ENCODE measurements around the gene TIAM1.

Gene TIAM1

DNA sequence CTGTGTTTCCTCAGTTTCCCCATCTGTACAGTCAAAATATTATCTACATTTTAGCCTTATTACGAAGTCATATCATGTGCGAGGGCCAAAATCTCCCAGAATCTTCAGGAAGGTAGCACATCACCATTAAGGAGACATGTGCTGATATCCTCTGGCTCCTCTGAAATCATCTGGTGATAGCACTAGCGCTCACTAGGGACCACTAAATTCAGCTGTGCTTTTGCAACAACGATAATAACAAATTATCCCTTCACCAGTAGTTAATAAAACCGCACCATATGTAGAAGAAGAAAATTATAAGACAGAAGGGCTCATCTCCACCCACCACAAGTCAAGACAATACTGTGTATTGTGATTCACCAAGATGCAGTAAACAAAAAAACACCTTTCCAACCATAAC, 53.3 kb downstream of the TIAM1 start:
- no peak for DNase-seq

- DNase-seq = no peak
Observed at GRCh38 chr21:31289702-31290101, 54.4 kb downstream of the TIAM1 start.

DNA sequence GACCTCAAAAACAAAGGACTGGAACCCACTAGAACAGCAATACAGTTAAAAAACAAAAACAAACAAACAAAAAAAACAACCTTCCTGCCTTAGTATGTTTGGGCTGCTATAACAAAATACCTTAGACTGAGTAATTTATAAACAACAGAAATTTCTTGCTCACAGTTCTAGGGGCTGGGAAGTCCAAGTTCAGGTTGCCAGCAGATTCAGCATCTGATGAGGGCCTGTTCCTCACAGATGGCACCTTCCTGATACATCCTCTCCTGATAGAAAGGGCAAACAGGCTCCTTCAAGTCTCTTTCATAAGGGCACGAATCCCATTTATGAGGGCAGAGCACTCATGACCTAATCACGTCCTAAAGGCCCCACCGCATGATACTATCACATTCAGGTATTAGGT, 55.9 kb downstream of the TIAM1 start:
- DNase-seq = no peak

DNA sequence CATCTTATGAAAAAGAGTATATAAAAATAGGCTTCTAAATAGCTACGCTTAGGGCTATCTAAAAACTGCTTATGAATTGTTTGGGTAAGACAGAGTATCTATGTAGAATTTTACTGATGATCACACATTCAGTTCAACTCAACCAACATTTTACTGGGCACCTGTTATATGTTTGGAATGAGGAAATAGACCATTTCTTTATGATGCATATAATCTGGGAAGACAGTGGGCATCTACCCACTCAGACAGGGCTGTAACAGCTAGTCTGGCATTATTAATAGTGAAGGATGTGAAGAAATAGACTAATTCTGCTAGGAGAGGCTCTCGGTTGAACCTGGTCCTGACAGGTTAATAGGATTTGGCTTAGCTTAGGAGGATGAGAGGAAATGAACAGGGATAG, 56.9 kb downstream of the TIAM1 start:
- DNase-seq = no peak

DNA sequence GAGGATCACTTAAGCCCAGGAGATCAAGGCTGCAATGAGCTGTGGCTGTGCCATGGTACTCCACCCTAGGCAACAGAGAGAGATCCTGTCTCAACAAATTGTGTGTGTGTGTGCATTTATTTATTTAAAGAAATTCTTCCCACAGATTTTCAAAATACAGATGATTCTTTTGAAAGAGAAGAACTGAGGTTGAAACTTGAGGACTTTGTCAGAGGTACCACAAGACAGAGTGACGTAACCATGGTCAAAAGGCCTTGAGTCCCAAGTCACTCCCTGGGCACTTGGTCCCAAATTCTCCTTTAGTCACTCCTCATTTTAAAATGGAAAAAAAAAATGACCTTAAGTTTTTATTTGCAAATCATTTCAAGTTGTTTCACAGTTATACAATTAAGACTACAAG, 57.4 kb downstream of the TIAM1 start:
- no peak for DNase-seq

DNA sequence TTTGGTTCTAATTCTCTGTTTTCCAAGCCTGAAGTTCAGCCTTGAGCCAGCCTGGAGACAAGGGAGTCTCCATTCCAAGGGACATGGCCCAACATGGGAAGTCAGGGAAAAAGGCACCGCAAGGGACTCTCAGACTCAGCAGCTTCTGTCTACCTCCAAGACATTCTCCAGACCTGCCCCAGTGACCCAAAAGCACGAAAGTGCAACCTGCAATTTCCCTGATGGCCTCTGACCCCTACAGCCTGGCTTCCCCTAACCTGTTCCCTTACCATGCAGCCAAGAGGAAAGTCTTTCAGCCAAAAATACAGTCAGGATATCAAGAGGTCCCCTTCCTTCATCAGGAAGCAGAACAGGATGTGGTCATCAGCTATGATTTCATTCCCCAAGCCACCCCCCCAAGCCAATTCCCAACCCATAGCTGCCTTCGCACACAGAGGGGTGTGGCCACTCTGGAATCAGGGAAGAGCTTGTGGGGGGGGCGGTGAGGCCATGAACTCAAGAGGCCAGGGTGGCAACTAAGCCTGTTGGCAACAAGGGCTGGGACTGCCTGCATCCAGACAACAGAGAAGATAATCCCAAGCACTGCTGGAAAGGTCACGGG, 59.2 kb downstream of the TIAM1 start:
- no peak for DNase-seq

- DNase-seq = no peak
Observed at GRCh38 chr21:31283025-31283424, 61.0 kb downstream of the TIAM1 start.

DNA sequence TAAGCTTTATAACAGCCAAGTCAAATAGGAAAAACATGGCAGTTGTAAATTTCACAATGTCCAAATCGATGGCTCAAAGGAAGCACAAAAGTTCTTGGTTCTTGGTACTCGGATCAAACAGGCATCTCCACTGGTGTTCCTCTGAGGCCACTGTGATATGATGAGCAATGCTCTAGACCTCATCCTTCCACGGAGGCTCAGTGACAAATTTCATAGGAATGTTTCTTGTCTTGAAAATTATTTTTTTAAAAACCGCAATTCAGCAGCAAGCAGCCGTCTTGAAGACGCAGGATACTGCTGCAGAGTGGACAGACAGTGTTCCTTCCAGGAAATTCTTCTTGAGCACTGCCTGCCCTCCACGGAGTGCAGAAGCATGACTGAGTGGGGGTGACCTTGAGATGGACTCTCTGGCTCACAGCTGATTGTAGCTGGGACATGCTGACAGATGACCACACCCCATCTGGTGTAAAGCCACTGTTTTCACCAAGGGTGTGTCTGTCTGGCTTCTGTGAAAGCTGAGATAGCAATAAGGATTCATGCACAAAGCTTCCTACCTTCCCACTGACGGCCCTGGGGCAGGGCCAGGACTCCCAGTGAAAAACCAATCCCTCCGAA, 61.9 kb downstream of the TIAM1 start:
- no peak for DNase-seq

GRCh38 chr21:31281561-31281960, 62.5 kb downstream of the TIAM1 start:
- DNase-seq = no peak

GRCh38 chr21:31279986-31280385, 64.1 kb downstream of the TIAM1 start:
- DNase-seq = no peak

- DNase-seq = no peak
Observed at GRCh38 chr21:31279214-31279613, 64.8 kb downstream of the TIAM1 start.

GRCh38 chr21:31278511-31279130, 65.4 kb downstream of the TIAM1 start:
- DNase-seq = no peak

GRCh38 chr21:31276663-31277062, 67.4 kb downstream of the TIAM1 start:
- no peak for DNase-seq

GRCh38 chr21:31275901-31276300, 68.2 kb downstream of the TIAM1 start:
- no peak for DNase-seq

- DNase-seq = no peak
Observed at GRCh38 chr21:31273278-31273677, 70.8 kb downstream of the TIAM1 start.

- DNase-seq = no peak
Observed at GRCh38 chr21:31268090-31268489, 76.0 kb downstream of the TIAM1 start.

- DNase-seq = no peak
Observed at GRCh38 chr21:31267644-31268043, 76.4 kb downstream of the TIAM1 start.

DNA sequence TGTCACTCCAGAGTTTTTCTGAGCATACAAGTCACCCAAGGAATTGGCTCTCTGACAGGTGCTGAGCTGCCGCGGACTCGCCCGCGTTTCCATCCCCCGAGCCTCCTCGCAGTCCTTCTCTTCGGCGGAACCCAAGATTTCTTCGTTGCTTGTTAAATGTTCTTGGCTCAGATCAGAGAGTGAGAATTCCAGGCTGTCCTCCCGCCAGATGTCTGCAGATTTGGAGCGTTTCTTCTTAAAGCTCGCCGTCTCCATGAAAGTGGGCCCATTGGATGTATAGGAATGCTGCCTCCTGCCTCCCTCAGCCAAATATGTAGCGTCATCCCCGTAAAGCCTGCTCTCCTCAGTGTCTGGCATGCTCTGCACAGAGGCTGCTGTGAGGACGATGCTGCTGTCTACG, 77.8 kb downstream of the TIAM1 start:
- peak in 10 of 56 donors; percentile 9 to 54 (median 34) for DNase-seq

- DNase-seq = peak in 17 of 56 donors; percentile 7 to 47 (median 18)
Observed at GRCh38 chr21:31265366-31266013, 78.6 kb downstream of the TIAM1 start.

DNA sequence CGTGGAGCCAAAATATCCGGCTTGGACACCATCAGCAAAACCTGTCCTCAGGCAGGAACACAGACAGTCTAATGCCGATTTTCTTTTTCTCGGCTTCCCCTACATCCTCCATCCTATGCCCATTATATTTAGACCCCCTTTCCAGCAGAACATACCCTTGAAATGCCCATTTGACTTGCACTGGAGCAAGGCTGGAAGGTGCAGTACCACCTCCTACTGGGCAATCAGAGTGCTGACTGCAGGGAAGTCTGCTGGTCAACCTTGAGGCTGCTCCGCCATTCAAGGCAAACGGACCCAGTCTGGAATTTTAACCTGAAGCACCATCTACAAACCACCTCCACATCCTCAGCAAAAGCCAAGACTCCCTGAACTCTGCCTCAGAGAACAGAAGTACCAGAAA, 79.5 kb downstream of the TIAM1 start:
- no peak for DNase-seq

- peak in 2 of 56 donors; percentile 9 to 16 for DNase-seq
Observed at GRCh38 chr21:31262728-31263127, 81.3 kb downstream of the TIAM1 start.

DNA sequence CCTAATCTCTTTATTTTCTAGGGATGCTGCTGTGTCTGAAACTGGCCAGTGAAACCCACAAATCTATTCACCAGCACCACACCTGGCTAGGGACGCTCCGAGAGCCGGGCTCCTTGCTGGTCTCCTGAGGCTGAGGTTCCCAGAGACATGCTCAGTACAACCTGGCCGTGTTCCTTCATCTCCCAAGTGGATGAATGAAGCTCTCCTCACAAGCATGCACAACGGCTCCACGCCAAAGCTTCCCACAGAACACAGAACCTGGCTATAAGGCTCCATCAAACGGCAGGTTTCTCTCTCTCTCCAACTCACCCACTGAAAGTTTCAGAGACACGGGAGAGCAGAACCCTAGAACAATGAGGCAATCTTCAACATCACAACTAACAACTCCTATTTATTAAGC, 82.3 kb downstream of the TIAM1 start:
- DNase-seq = no peak

- DNase-seq = no peak
Observed at GRCh38 chr21:31260790-31261189, 83.3 kb downstream of the TIAM1 start.
